Natural killer cell (primary cell): ENCODE measurements around the gene DENND1B. TPM values are rescaled to one million over a fixed set of nuclear protein-coding genes. Genes with fewer than 3 reads are reported as not detected.
A peak's percentile ranks its signal among the peaks of the same experiment; 100 is the strongest.

Experiments
- ATAC-seq, 3 donors: fragments of 150-1000 bp in 2 of 3; fragments of 200-7000 bp in 1 of 3; cut with Tn5 transposase; 1 replicate in 1 of 3; 2 replicates in 2 of 3; pipeline ENCODE4 v1.10.0; 2021; ENCODE audit warnings: mild to moderate bottlenecking in 2 of 3, moderate library complexity in 2 of 3
- DNase-seq, 2 donors: peaks; one replicate each; pipeline versions ENCODE4 v3.0.0 to v3.0.0-alpha.2; 2013 to 2021; ENCODE audit warnings: mixed read lengths in 1 of 2
- H3K27ac ChIP-seq: one replicate; pipeline ENCODE4 v1.5.1; 2013; ENCODE audit warnings: mild to moderate bottlenecking, low read length
- H3K27me3 ChIP-seq: one replicate; pipeline ENCODE4 v1.6.1; 2013; ENCODE audit warnings: low read length; ENCODE audit not compliant: control insufficient read depth, insufficient read depth
- H3K36me3 ChIP-seq: one replicate; pipeline ENCODE4 v1.6.1; 2013; ENCODE audit warnings: low read length; ENCODE audit not compliant: control insufficient read depth, insufficient read depth
- H3K4me1 ChIP-seq: one replicate; pipeline ENCODE4 v1.6.1; 2013; ENCODE audit warnings: low read length; ENCODE audit not compliant: control insufficient read depth, insufficient read depth
- H3K4me3 ChIP-seq: one replicate; pipeline ENCODE4 v1.5.1; 2013; ENCODE audit warnings: low read length
- H3K9me3 ChIP-seq: one replicate; pipeline ENCODE4 v1.6.1; 2013; ENCODE audit warnings: low read length; ENCODE audit not compliant: control insufficient read depth, insufficient read depth
- H3K27ac Mint-ChIP-seq, 2 donors: one replicate each; pipeline ENCODE4 v1.8.0; 2022; ENCODE audit warnings: mild to moderate bottlenecking in 2 of 2, mixed read lengths in 2 of 2, moderate library complexity in 1 of 2
- H3K27me3 Mint-ChIP-seq, 2 donors: one replicate each; pipeline ENCODE4 v1.8.0; 2022; ENCODE audit warnings: low read depth in 2 of 2, mixed read lengths in 2 of 2
- H3K36me3 Mint-ChIP-seq: one replicate; pipeline ENCODE4 v1.8.0; 2022; ENCODE audit warnings: mixed read lengths
- H3K4me1 Mint-ChIP-seq, 2 donors: one replicate each; pipeline ENCODE4 v1.8.0; 2022; ENCODE audit warnings: mixed read lengths in 2 of 2
- H3K4me3 Mint-ChIP-seq: one replicate; pipeline ENCODE4 v1.8.0; 2022; ENCODE audit warnings: mild to moderate bottlenecking, moderate library complexity, mixed read lengths
- H3K9me3 Mint-ChIP-seq, 2 donors: one replicate each; pipeline ENCODE4 v1.8.0; 2022; ENCODE audit warnings: mixed read lengths in 2 of 2
- WGBS: methylation state at CpG from one replicate; pipeline ENCODE4 v1.1.7; 2013; ENCODE audit warnings: missing lambda C conversion rate; ENCODE audit not compliant: insufficient coverage; 5-methylcytosine and 5-hydroxymethylcytosine counted together
- intact Hi-C: fragments of 100-400 bp; cut with micrococcal nuclease; formaldehyde crosslinking; loops from one replicate; pipeline ENCODE4 v1.14.2; 2022
- total RNA-seq, 4 donors: library from RNA; stranded (reverse); fragments of 120-200 nt in 1 of 4; gene quantifications; one replicate each; pipeline versions ENCODE4 v1.2.3 to v1.2.4, GENCODE V29; 2013 to 2022
- TF ChIP-seq, protein P1 (sequence below): fragments of 200-600 bp; IDR thresholded peaks from one replicate; pipeline ENCODE4 v1.8.0; 2022; ENCODE audit warnings: antibody characterized with exemption

The DENND1B gene, protein sequence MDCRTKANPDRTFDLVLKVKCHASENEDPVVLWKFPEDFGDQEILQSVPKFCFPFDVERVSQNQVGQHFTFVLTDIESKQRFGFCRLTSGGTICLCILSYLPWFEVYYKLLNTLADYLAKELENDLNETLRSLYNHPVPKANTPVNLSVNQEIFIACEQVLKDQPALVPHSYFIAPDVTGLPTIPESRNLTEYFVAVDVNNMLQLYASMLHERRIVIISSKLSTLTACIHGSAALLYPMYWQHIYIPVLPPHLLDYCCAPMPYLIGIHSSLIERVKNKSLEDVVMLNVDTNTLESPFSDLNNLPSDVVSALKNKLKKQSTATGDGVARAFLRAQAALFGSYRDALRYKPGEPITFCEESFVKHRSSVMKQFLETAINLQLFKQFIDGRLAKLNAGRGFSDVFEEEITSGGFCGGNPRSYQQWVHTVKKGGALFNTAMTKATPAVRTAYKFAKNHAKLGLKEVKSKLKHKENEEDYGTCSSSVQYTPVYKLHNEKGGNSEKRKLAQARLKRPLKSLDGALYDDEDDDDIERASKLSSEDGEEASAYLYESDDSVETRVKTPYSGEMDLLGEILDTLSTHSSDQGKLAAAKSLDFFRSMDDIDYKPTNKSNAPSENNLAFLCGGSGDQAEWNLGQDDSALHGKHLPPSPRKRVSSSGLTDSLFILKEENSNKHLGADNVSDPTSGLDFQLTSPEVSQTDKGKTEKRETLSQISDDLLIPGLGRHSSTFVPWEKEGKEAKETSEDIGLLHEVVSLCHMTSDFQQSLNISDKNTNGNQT
- 10 to 100 TPM; 35.4 to 62.5 (median 37.5) TPM for total RNA-seq
- 63.8 TPM for total RNA-seq (2013)

DNA sequence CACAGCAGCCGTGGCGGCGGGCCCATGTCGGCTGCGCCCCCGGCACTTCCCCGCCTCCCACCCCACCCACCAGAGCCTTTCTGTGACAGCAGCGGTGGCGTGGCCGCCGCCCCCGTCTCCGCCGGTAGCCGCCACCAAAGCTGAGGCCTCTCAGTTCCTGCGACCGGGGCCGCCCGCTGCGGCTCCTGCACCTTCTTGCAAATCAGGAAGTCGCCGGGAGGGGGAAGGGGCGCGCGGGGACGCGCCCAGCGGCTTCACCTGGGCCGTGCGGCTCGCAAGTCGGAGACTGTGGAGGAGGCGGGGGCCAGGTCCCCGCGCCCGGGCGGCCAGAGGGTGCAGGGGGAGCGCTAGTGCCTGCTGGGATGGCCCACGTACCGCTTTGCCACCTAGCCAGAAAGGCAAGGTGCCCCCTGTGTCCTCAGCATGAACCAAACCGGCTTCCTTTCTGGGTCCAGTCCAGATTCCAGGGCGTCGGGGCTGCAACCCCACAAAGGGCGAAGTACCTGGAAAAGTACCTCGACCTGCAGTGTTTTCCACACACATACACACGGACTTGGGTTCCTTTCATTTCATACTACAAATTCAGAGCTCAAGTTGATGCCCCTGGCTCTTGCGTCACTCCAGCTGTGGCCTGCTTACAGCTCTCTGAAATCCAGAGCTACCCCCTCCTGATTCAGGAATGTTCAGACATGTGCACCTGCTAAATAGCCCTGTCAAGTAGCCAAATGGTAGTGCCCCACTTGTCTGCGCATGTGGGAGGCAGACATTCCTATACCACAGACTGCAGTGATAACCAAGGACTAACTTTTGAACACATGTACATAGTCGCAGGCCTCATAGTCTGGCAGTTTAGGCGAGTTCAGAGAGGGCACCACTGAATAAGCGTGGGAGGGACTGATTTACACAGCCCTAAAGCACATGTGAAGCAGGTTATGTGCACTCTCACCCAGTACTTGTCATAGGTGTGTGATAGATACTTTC, at the start of gene DENND1B:
DENND1B (minus strand) TSS at position 199 of the 981 bp plus-strand sequence. CDS start 325 bp downstream, outside the sequence.
- ATAC-seq: peak; percentile 47 to 81 (median 77)
- H3K4me1 ChIP-seq: peaks cover 16% of the 10 kb centered on the region
- DNase-seq: peak; percentile 71 to 89

GRCh38 chr1:197814306-197814705, 39.0 kb upstream of the DENND1B start:
- no peak for ATAC-seq
- H3K4me1 Mint-ChIP-seq: peaks cover 1 to 2% of the 10 kb centered on the region in 2 donors
- H3K4me3 Mint-ChIP-seq: no peak overlapping the region

More for the DNA sequence above, at the start of gene DENND1B:
- H3K27me3 ChIP-seq: no peaks in the 10 kb centered on the region
- H3K9me3 Mint-ChIP-seq: no peaks in the 10 kb centered on the region
- H3K27ac ChIP-seq: peak within 1 kb of the TSS; percentile 97
- TF ChIP-seq, protein P1, sequence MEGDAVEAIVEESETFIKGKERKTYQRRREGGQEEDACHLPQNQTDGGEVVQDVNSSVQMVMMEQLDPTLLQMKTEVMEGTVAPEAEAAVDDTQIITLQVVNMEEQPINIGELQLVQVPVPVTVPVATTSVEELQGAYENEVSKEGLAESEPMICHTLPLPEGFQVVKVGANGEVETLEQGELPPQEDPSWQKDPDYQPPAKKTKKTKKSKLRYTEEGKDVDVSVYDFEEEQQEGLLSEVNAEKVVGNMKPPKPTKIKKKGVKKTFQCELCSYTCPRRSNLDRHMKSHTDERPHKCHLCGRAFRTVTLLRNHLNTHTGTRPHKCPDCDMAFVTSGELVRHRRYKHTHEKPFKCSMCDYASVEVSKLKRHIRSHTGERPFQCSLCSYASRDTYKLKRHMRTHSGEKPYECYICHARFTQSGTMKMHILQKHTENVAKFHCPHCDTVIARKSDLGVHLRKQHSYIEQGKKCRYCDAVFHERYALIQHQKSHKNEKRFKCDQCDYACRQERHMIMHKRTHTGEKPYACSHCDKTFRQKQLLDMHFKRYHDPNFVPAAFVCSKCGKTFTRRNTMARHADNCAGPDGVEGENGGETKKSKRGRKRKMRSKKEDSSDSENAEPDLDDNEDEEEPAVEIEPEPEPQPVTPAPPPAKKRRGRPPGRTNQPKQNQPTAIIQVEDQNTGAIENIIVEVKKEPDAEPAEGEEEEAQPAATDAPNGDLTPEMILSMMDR: no peak
- intact Hi-C loops: loop anchor here (2.0 to 5.0 kb wide), 5 partner anchors 33 to 1397 kb away; partner anchors contain the start of genes C1orf53 and NEK7
- H3K27me3 Mint-ChIP-seq: no peaks in the 10 kb centered on the region
- H3K36me3 Mint-ChIP-seq: no peaks in the 10 kb centered on the region
- no peaks in the 10 kb centered on the region for H3K36me3 ChIP-seq
- 5% methylated on average over 51 of the region's 51 CpGs for WGBS
- H3K27ac Mint-ChIP-seq: peak within 1 kb of the TSS; percentile 89 to 99
- no peaks in the 10 kb centered on the region for H3K9me3 ChIP-seq
- H3K4me3 ChIP-seq: peak within 1 kb of the TSS; percentile 82
- peaks cover 59 to 61% of the 10 kb centered on the region in 2 donors for H3K4me1 Mint-ChIP-seq
- H3K4me3 Mint-ChIP-seq: peak within 1 kb of the TSS; percentile 91

DNA sequence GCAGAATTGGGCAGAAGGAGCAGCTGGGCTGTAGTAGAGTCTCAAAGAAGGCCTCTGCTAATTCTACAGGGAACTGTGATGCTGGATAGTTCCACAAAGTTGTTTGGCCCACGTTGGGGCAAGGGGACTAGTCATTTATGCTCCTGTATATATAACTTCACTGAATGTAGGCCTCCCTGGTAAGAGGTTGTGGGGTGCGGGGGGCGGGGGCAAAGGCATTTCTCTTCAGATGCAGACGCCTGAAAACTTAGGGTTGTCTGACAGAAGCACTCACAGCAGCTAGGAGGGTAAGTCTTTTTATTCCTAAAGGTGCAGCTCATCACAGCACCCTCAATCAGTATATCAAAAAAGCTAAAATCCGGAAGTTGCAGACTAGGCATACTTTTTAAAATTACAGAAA, 38.5 kb upstream of the DENND1B start:
- ATAC-seq (no peak), DNase-seq (no peak)
- 88% methylated on average over 4 of the region's 5 CpGs for WGBS
- no peak overlapping the region for H3K4me3 Mint-ChIP-seq
- intact Hi-C loops: no loop called here
- TF ChIP-seq, protein P1: no peak
- no peaks in the 10 kb centered on the region for H3K27me3 ChIP-seq
- no peaks in the 10 kb centered on the region for H3K36me3 Mint-ChIP-seq
- peaks cover 3% of the 10 kb centered on the region for H3K4me1 ChIP-seq
- no peaks in the 10 kb centered on the region for H3K9me3 ChIP-seq
- H3K4me3 ChIP-seq: no peak overlapping the region
- H3K27me3 Mint-ChIP-seq: no peaks in the 10 kb centered on the region
- H3K9me3 Mint-ChIP-seq: no peaks in the 10 kb centered on the region
- H3K4me1 Mint-ChIP-seq: peaks cover 7 to 8% of the 10 kb centered on the region in 2 donors
- H3K27ac ChIP-seq: no peak overlapping the region
- H3K36me3 ChIP-seq: no peaks in the 10 kb centered on the region
- no peak overlapping the region for H3K27ac Mint-ChIP-seq

More at GRCh38 chr1:197814306-197814705, 39.0 kb upstream of the DENND1B start:
- no peaks in the 10 kb centered on the region for H3K36me3 Mint-ChIP-seq
- TF ChIP-seq, protein P1: no peak
- Histone ChIP-seq H3K4me3 (no peak overlapping the region), H3K27me3 (no peaks in the 10 kb centered on the region), H3K27ac (no peak overlapping the region), H3K9me3 (no peaks in the 10 kb centered on the region), H3K36me3 (no peaks in the 10 kb centered on the region), H3K4me1 (no peaks in the 10 kb centered on the region)
- no peaks in the 10 kb centered on the region for H3K27me3 Mint-ChIP-seq
- DNase-seq: no peak
- WGBS: 90% methylated on average over 2 of the region's 2 CpGs
- no peaks in the 10 kb centered on the region for H3K9me3 Mint-ChIP-seq
- intact Hi-C loops: no loop called here
- H3K27ac Mint-ChIP-seq: no peak overlapping the region
